Measurements from ENCODE around the gene RBM18. TPM values are rescaled to one million over a fixed set of nuclear protein-coding genes. Genes with fewer than 3 reads are reported as not detected.

Gene RBM18
- total RNA-seq, 1 donor from 2014 or later = 29.1 TPM

DNA sequence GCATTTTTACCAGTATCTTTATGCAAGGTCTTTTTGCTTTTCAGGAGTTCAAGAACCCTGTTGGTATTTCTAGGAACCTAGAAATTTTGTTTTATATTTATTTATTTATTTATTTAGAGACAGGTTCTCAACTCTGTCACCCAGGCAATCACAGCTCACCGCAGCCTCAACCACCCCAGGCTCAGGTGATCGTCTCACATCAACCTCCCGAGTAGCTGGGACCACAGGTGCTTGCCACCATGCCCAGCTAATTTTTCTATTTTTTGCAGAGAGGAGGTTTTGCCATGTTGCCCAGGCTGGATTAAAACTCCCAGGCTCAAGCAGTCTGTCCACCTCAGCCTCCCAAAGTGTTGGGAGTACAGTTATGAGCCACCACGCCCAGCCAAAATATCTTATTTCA, 68.8 kb downstream of the RBM18 start:
- FAIRE-seq (no peak), DNase-seq (ENCODE audit: low read depth) (no peak)
- peaks cover 51% of the 10 kb centered on the region for H3K27me3 Mint-ChIP-seq (ENCODE audit: low read depth, unreplicated experiment)
- H3K36me3 ChIP-seq (ENCODE audit: insufficient read depth, low read length) = no peaks in the 10 kb centered on the region
- no peak overlapping the region for H3K27ac ChIP-seq (ENCODE audit: low read depth, low read length)
- TF ChIP-seq, protein P1, sequence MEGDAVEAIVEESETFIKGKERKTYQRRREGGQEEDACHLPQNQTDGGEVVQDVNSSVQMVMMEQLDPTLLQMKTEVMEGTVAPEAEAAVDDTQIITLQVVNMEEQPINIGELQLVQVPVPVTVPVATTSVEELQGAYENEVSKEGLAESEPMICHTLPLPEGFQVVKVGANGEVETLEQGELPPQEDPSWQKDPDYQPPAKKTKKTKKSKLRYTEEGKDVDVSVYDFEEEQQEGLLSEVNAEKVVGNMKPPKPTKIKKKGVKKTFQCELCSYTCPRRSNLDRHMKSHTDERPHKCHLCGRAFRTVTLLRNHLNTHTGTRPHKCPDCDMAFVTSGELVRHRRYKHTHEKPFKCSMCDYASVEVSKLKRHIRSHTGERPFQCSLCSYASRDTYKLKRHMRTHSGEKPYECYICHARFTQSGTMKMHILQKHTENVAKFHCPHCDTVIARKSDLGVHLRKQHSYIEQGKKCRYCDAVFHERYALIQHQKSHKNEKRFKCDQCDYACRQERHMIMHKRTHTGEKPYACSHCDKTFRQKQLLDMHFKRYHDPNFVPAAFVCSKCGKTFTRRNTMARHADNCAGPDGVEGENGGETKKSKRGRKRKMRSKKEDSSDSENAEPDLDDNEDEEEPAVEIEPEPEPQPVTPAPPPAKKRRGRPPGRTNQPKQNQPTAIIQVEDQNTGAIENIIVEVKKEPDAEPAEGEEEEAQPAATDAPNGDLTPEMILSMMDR (IDR thresholded peaks at IDR 0.05; ENCODE audit: insufficient read depth, low read depth, low read length) = no peak
- TF ChIP-seq EZH2 (IDR thresholded peaks at IDR 0.05; ENCODE audit: insufficient read depth, low read length) = no peak
- H3K4me1 Mint-ChIP-seq (ENCODE audit: low read depth, unreplicated experiment) = peaks cover 2% of the 10 kb centered on the region
- no peaks in the 10 kb centered on the region for H4K20me1 ChIP-seq (ENCODE audit: insufficient read depth, low read length)
- H3K9me3 ChIP-seq (ENCODE audit: insufficient read depth, low read depth, low read length) = no peaks in the 10 kb centered on the region
- no peak overlapping the region for H3K4me3 ChIP-seq (ENCODE audit: insufficient read depth, low read depth, low read length)
- peaks cover 16% of the 10 kb centered on the region for H3K27me3 ChIP-seq (ENCODE audit: insufficient read depth, low read length)
- no peak overlapping the region for H3K9ac ChIP-seq (ENCODE audit: low read length)
- peaks cover 2% of the 10 kb centered on the region for H3K36me3 Mint-ChIP-seq (ENCODE audit: low read depth, unreplicated experiment)
- H3K4me1 ChIP-seq (ENCODE audit: insufficient read depth, low read length) = no peaks in the 10 kb centered on the region
- no peak overlapping the region for H2AFZ ChIP-seq (ENCODE audit: low read depth, low read length)
- H3K9me3 Mint-ChIP-seq (ENCODE audit: unreplicated experiment) = no peaks in the 10 kb centered on the region
- H3K4me2 ChIP-seq (ENCODE audit: low read length) = no peak overlapping the region
- H3K79me2 ChIP-seq (ENCODE audit: insufficient read depth, low read length) = no peaks in the 10 kb centered on the region
- H3K4me3 Mint-ChIP-seq (ENCODE audit: unreplicated experiment) = no peak overlapping the region
- H3K27ac Mint-ChIP-seq (ENCODE audit: unreplicated experiment) = no peak overlapping the region

DNA sequence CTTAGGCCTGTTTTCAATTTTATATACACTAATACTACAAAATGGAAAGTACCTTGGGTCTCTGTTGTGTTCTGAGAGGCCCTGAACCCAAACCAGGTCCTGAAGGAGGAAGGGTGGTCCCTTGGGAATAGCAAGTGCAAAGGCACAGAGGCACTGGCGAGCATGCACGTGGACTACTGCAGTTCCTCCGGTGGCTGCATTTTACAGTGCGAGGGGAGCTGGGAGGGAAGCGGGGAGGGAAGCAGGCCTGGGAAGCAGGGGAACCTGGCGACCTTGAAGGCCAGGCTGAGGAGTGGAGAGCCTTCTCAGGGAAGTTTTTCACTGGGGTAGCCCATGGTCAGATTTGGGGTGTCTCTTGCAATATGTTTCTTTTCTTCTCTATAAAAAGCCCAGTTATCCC, 71.0 kb downstream of the RBM18 start:
- H4K20me1 ChIP-seq (ENCODE audit: insufficient read depth, low read length) = no peaks in the 10 kb centered on the region
- no peak for DNase-seq (ENCODE audit: low read depth)
- FAIRE-seq = no peak
- TF ChIP-seq, protein P1 (IDR thresholded peaks at IDR 0.05; ENCODE audit: insufficient read depth, low read depth, low read length) = no peak
- TF ChIP-seq EZH2 (IDR thresholded peaks at IDR 0.05; ENCODE audit: insufficient read depth, low read length) = no peak
- no peak overlapping the region for H3K4me2 ChIP-seq (ENCODE audit: low read length)
- no peaks in the 10 kb centered on the region for H3K79me2 ChIP-seq (ENCODE audit: insufficient read depth, low read length)
- no peak overlapping the region for H3K27ac Mint-ChIP-seq (ENCODE audit: unreplicated experiment)
- H3K9ac ChIP-seq (ENCODE audit: low read length) = no peak overlapping the region
- H3K9me3 ChIP-seq (ENCODE audit: insufficient read depth, low read depth, low read length) = no peaks in the 10 kb centered on the region
- peaks cover 2% of the 10 kb centered on the region for H3K4me1 Mint-ChIP-seq (ENCODE audit: low read depth, unreplicated experiment)
- H2AFZ ChIP-seq (ENCODE audit: low read depth, low read length) = no peak overlapping the region
- no peak overlapping the region for H3K4me3 Mint-ChIP-seq (ENCODE audit: unreplicated experiment)
- H3K27me3 Mint-ChIP-seq (ENCODE audit: low read depth, unreplicated experiment) = peaks cover 43% of the 10 kb centered on the region
- peaks cover 15% of the 10 kb centered on the region for H3K27me3 ChIP-seq (ENCODE audit: insufficient read depth, low read length)
- no peaks in the 10 kb centered on the region for H3K36me3 ChIP-seq (ENCODE audit: insufficient read depth, low read length)
- no peaks in the 10 kb centered on the region for H3K4me1 ChIP-seq (ENCODE audit: insufficient read depth, low read length)
- H3K4me3 ChIP-seq (ENCODE audit: insufficient read depth, low read depth, low read length) = no peak overlapping the region
- H3K9me3 Mint-ChIP-seq (ENCODE audit: unreplicated experiment) = no peaks in the 10 kb centered on the region
- H3K27ac ChIP-seq (ENCODE audit: low read depth, low read length) = no peak overlapping the region
- peaks cover 2% of the 10 kb centered on the region for H3K36me3 Mint-ChIP-seq (ENCODE audit: low read depth, unreplicated experiment)

DNA sequence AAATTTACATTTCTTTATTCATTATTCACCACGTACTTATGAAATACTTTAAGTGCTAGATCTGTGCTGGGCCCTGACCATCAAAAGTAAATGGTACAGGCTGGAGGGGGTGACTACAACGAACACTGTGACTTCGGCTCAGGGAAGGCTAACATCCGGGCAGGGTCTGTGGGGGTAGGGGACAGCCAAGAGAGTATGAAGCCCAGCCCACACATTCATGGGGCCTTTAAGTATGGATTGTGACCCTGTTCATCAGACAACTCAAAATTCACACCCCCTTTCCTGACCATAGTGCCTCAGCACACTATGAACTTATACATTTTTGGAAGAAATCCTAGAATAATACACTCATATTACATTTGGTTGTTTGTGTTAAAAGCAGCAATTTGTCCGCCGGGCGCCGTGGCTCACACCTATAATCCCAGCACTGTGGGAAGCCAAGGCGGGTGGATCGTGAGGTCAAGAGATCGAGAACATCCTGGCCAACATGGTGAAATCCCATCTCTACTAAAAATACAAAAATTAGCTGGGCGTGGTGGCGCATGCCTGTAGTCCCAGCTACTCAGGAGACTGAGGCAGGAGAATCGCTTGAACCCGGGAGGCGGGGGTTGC, 71.6 kb downstream of the RBM18 start:
- Mint-ChIP-seq H3K4me3 (ENCODE audit: unreplicated experiment) (no peak overlapping the region), H3K9me3 (ENCODE audit: unreplicated experiment) (no peaks in the 10 kb centered on the region), H3K27me3 (ENCODE audit: low read depth, unreplicated experiment) (peaks cover 38% of the 10 kb centered on the region), H3K36me3 (ENCODE audit: low read depth, unreplicated experiment) (peaks cover 2% of the 10 kb centered on the region), H3K27ac (ENCODE audit: unreplicated experiment) (no peak overlapping the region), H3K4me1 (ENCODE audit: low read depth, unreplicated experiment) (peaks cover 2% of the 10 kb centered on the region)
- Histone ChIP-seq H3K4me3 (ENCODE audit: insufficient read depth, low read depth, low read length) (no peak overlapping the region), H3K36me3 (ENCODE audit: insufficient read depth, low read length) (no peaks in the 10 kb centered on the region), H3K79me2 (ENCODE audit: insufficient read depth, low read length) (no peaks in the 10 kb centered on the region), H3K27ac (ENCODE audit: low read depth, low read length) (no peak overlapping the region), H3K9ac (ENCODE audit: low read length) (no peak overlapping the region), H4K20me1 (ENCODE audit: insufficient read depth, low read length) (no peaks in the 10 kb centered on the region), H2AFZ (ENCODE audit: low read depth, low read length) (no peak overlapping the region), H3K4me1 (ENCODE audit: insufficient read depth, low read length) (no peaks in the 10 kb centered on the region), H3K9me3 (ENCODE audit: insufficient read depth, low read depth, low read length) (no peaks in the 10 kb centered on the region), H3K4me2 (ENCODE audit: low read length) (no peak overlapping the region), H3K27me3 (ENCODE audit: insufficient read depth, low read length) (peaks cover 11% of the 10 kb centered on the region)
- no peak for DNase-seq (ENCODE audit: low read depth)
- no peak for FAIRE-seq
- TF ChIP-seq EZH2 (IDR thresholded peaks at IDR 0.05; ENCODE audit: insufficient read depth, low read length) = no peak
- TF ChIP-seq, protein P1 (IDR thresholded peaks at IDR 0.05; ENCODE audit: insufficient read depth, low read depth, low read length) = no peak
